ENCODE measurements around the gene DYNLRB2.

DNA sequence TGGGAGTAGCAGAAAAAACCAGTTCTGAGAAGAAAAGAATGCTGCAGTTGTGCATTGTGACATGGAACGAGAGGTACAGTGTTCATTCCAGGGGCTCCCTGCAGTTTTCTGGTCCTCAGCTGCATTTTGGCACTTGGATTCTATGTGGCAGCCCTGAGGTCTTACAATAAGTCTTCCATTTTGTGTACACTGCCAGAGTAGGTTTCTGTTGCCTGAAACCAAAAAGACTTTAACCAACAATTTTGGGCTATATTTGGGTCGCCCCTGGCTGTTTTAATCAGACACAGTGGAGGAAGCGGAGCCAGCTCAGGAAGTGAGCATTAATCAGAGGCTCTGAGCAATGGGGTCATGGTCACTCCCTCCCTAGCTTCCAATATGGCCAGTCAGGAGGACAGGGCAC, 15.7 kb downstream of the DYNLRB2 start:
- TF ChIP-seq KDM1A (IDR thresholded peaks at IDR 0.05) (no peak), RCOR1 (IDR thresholded peaks at IDR 0.05; ENCODE audit: borderline replicate concordance in 1 of 2, low read depth in 2 of 2, low read length in 2 of 2) (no peak), BRCA1 (IDR thresholded peaks at IDR 0.05) (no peak), BRCA1 (CRISPR knock-in tag; IDR thresholded peaks at IDR 0.05) (no peak), BDP1 (IDR thresholded peaks at IDR 0.05; ENCODE audit: insufficient read depth, insufficient read length) (no peak), ZNF23 (CRISPR knock-in tag; IDR thresholded peaks at IDR 0.05) (no peak), PHB2 (IDR thresholded peaks at IDR 0.05; ENCODE audit: low read depth) (no peak), CEBPG (CRISPR knock-in tag; IDR thresholded peaks at IDR 0.05) (no peak), CEBPG (tag; conservative IDR thresholded peaks at IDR 0.05 in 1 of 2, IDR thresholded peaks at IDR 0.05 in 1 of 2) (no peak), STAT5B (CRISPR knock-in tag; IDR thresholded peaks at IDR 0.05) (no peak), FOXK2 (conservative IDR thresholded peaks at IDR 0.05 in 1 of 2, IDR thresholded peaks at IDR 0.05 in 1 of 2; ENCODE audit: low read depth in 2 of 2) (no peak)
- TF ChIP-seq, protein P1, sequence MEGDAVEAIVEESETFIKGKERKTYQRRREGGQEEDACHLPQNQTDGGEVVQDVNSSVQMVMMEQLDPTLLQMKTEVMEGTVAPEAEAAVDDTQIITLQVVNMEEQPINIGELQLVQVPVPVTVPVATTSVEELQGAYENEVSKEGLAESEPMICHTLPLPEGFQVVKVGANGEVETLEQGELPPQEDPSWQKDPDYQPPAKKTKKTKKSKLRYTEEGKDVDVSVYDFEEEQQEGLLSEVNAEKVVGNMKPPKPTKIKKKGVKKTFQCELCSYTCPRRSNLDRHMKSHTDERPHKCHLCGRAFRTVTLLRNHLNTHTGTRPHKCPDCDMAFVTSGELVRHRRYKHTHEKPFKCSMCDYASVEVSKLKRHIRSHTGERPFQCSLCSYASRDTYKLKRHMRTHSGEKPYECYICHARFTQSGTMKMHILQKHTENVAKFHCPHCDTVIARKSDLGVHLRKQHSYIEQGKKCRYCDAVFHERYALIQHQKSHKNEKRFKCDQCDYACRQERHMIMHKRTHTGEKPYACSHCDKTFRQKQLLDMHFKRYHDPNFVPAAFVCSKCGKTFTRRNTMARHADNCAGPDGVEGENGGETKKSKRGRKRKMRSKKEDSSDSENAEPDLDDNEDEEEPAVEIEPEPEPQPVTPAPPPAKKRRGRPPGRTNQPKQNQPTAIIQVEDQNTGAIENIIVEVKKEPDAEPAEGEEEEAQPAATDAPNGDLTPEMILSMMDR (IDR thresholded peaks at IDR 0.05 in 2 of 3, conservative IDR thresholded peaks at IDR 0.05 in 1 of 3; ENCODE audit: insufficient read depth in 2 of 3, low read depth in 1 of 3, low read length in 3 of 3) = no peak
